Trophoblast cell (in vitro differentiated cells and primary cell): ENCODE measurements around the gene SLC25A19.

ENCODE experiments used
- DNase-seq, 2 donors: peaks; one replicate each; pipeline ENCODE4 v3.0.0-alpha.2; 2016
- H2AFZ ChIP-seq: 2 replicates; pipeline ENCODE4 v1.6.1; 2013; ENCODE audit warnings: low read length, moderate library complexity, mild to moderate bottlenecking; ENCODE audit not compliant: insufficient read depth, poor library complexity
- H2AK5ac ChIP-seq: 2 replicates; pipeline ENCODE4 v1.6.1; 2013; ENCODE audit warnings: mild to moderate bottlenecking, low read length
- H2BK120ac ChIP-seq: 2 replicates; pipeline ENCODE4 v1.6.1; 2013; ENCODE audit warnings: low read length, mild to moderate bottlenecking, moderate library complexity; ENCODE audit not compliant: insufficient read depth, poor library complexity
- H2BK12ac ChIP-seq: 2 replicates; pipeline ENCODE4 v1.6.1; 2013; ENCODE audit warnings: mild to moderate bottlenecking, low read length, moderate library complexity
- H2BK5ac ChIP-seq: 2 replicates; pipeline ENCODE4 v1.6.1; 2013; ENCODE audit warnings: low read length, low read depth, moderate library complexity, mild to moderate bottlenecking; ENCODE audit not compliant: poor library complexity
- H3K14ac ChIP-seq: 2 replicates; pipeline ENCODE4 v1.6.1; 2013; ENCODE audit warnings: mild to moderate bottlenecking, low read length
- H3K18ac ChIP-seq: 2 replicates; pipeline ENCODE4 v1.6.1; 2013; ENCODE audit warnings: mild to moderate bottlenecking, low read length
- H3K23ac ChIP-seq: 2 replicates; pipeline ENCODE4 v1.6.1; 2013; ENCODE audit warnings: low read length
- H3K27ac ChIP-seq: 2 replicates; pipeline ENCODE4 v1.5.1; 2013; ENCODE audit warnings: low read depth, mild to moderate bottlenecking, inconsistent platforms, low read length, moderate library complexity
- H3K27me3 ChIP-seq: 2 replicates; pipeline ENCODE4 v1.6.1; 2013; ENCODE audit warnings: inconsistent platforms, mild to moderate bottlenecking, low read length, moderate library complexity; ENCODE audit not compliant: insufficient read depth
- H3K36me3 ChIP-seq, 2 experiments: 1 replicate in 1 of 2; 2 replicates in 1 of 2; pipeline ENCODE4 v1.6.1; 2013; ENCODE audit warnings: low read length in 2 of 2, mild to moderate bottlenecking in 2 of 2, moderate library complexity in 1 of 2; ENCODE audit not compliant: insufficient read depth in 2 of 2, control insufficient read depth in 1 of 2
- H3K4ac ChIP-seq: 2 replicates; pipeline ENCODE4 v1.6.1; 2013; ENCODE audit warnings: low read depth, mild to moderate bottlenecking, low read length, moderate library complexity
- H3K4me1 ChIP-seq, 2 experiments: 1 replicate in 1 of 2; 2 replicates in 1 of 2; pipeline ENCODE4 v1.6.1; 2013; ENCODE audit warnings: low read length in 2 of 2, mild to moderate bottlenecking in 2 of 2, moderate library complexity in 1 of 2; ENCODE audit not compliant: insufficient read depth in 2 of 2, control insufficient read depth in 1 of 2
- H3K4me2 ChIP-seq: 2 replicates; pipeline ENCODE4 v1.6.1; 2013; ENCODE audit warnings: inconsistent platforms, mild to moderate bottlenecking, low read length, moderate library complexity
- H3K4me3 ChIP-seq: 2 replicates; pipeline ENCODE4 v1.5.1; 2013; ENCODE audit warnings: mild to moderate bottlenecking, low read depth, low read length, inconsistent platforms
- H3K79me1 ChIP-seq: one replicate; pipeline ENCODE4 v1.6.1; 2013; ENCODE audit warnings: low read length
- H3K79me2 ChIP-seq: 2 replicates; pipeline ENCODE4 v1.6.1; 2013; ENCODE audit warnings: low read length, mild to moderate bottlenecking; ENCODE audit not compliant: control insufficient read depth, insufficient read depth, poor library complexity
- H3K9ac ChIP-seq: 2 replicates; pipeline ENCODE4 v1.6.1; 2013; ENCODE audit warnings: mild to moderate bottlenecking, low read length
- H3K9me3 ChIP-seq: 2 replicates; pipeline ENCODE4 v1.6.1; 2013; ENCODE audit warnings: low read depth, mild to moderate bottlenecking, control low read depth, inconsistent platforms, low read length; ENCODE audit not compliant: insufficient read depth
- H4K12ac ChIP-seq: 2 replicates; pipeline ENCODE4 v1.6.1; 2013; ENCODE audit warnings: low read depth, mild to moderate bottlenecking, low read length, moderate library complexity
- H4K8ac ChIP-seq: 2 replicates; pipeline ENCODE4 v1.6.1; 2013; ENCODE audit warnings: low read depth, mild to moderate bottlenecking, low read length, moderate library complexity
- H4K91ac ChIP-seq: one replicate; pipeline ENCODE4 v1.6.1; 2013; ENCODE audit warnings: low read depth, mild to moderate bottlenecking, low read length, moderate library complexity
- WGBS: extraction: QIAGEN DNeasy Blood & Tissue Kit; methylation state at CpG from one replicate; pipeline ENCODE4 v1.1.7; 2013; ENCODE audit warnings: missing lambda C conversion rate; ENCODE audit not compliant: insufficient read length, insufficient coverage; ENCODE audit errors: extremely low coverage; 5-methylcytosine and 5-hydroxymethylcytosine counted together

SLC25A19 gene

GRCh38 chr17:75241502-75241901 lies 47.7 kb downstream of the SLC25A19 start:
- Histone ChIP-seq H3K79me1 (no peaks in the 10 kb centered on the region), H3K18ac (no peak overlapping the region), H4K91ac (no peak overlapping the region), H3K79me2 (no peaks in the 10 kb centered on the region), H2AFZ (no peak overlapping the region), H4K8ac (no peak overlapping the region), H3K9me3 (peaks cover 1% of the 10 kb centered on the region), H3K23ac (no peak overlapping the region), H2AK5ac (no peak overlapping the region), H3K9ac (no peak overlapping the region), H3K14ac (no peak overlapping the region), H4K12ac (no peak overlapping the region), H3K36me3 (peaks cover 88 to 98% of the 10 kb centered on the region in 2 experiments), H2BK12ac (no peak overlapping the region), H3K4ac (no peak overlapping the region), H3K27ac (no peak overlapping the region), H2BK120ac (no peak overlapping the region), H2BK5ac (no peak overlapping the region), H3K27me3 (no peaks in the 10 kb centered on the region), H3K4me3 (no peak overlapping the region), H3K4me2 (no peak overlapping the region), H3K4me1 (peaks cover 4 to 5% of the 10 kb centered on the region in 2 experiments)
- no CpG with 5 or more reads among the region's 9 CpGs for WGBS
- DNase-seq, result no peak

- no peak overlapping the region for H2AFZ ChIP-seq
- no peaks in the 10 kb centered on the region for H3K27me3 ChIP-seq
- no peak overlapping the region for H2BK12ac ChIP-seq
- H3K27ac ChIP-seq, result no peak overlapping the region
- WGBS, result no CpG with 5 or more reads among the region's 7 CpGs
- H3K79me2 ChIP-seq, result no peaks in the 10 kb centered on the region
- H4K8ac ChIP-seq, result no peak overlapping the region
- no peak overlapping the region for H2AK5ac ChIP-seq
- H3K36me3 ChIP-seq, result peaks cover 84 to 98% of the 10 kb centered on the region in 2 experiments
- peaks cover under 1% of the 10 kb centered on the region in 2 experiments for H3K4me1 ChIP-seq
- H2BK120ac ChIP-seq, result no peak overlapping the region
- H3K4me2 ChIP-seq, result no peak overlapping the region
- H3K9me3 ChIP-seq, result peaks cover 1% of the 10 kb centered on the region
- H3K9ac ChIP-seq, result no peak overlapping the region
- no peak overlapping the region for H3K4ac ChIP-seq
- peak; percentile 96 for DNase-seq
- no peaks in the 10 kb centered on the region for H3K79me1 ChIP-seq
- no peak overlapping the region for H3K18ac ChIP-seq
- no peak overlapping the region for H4K12ac ChIP-seq
- no peak overlapping the region for H3K14ac ChIP-seq
- no peak overlapping the region for H3K23ac ChIP-seq
- H2BK5ac ChIP-seq, result no peak overlapping the region
- H3K4me3 ChIP-seq, result no peak overlapping the region
- H4K91ac ChIP-seq, result no peak overlapping the region
Observed at GRCh38 chr17:75241143-75241430, 48.1 kb downstream of the SLC25A19 start.

- Histone ChIP-seq H3K4me2 (no peak overlapping the region), H2BK5ac (no peak overlapping the region), H3K9me3 (peaks cover 1% of the 10 kb centered on the region), H4K12ac (no peak overlapping the region), H4K91ac (no peak overlapping the region), H3K18ac (no peak overlapping the region), H3K23ac (no peak overlapping the region), H3K9ac (no peak overlapping the region), H3K4ac (no peak overlapping the region), H2AFZ (no peak overlapping the region), H3K27me3 (no peaks in the 10 kb centered on the region), H3K4me3 (no peak overlapping the region), H3K14ac (no peak overlapping the region), H3K4me1 (no peaks in the 10 kb centered on the region), H3K79me2 (no peaks in the 10 kb centered on the region), H2AK5ac (no peak overlapping the region), H3K79me1 (no peaks in the 10 kb centered on the region), H4K8ac (no peak overlapping the region), H2BK120ac (no peak overlapping the region), H2BK12ac (no peak overlapping the region), H3K27ac (no peak overlapping the region), H3K36me3 (peaks cover 83 to 97% of the 10 kb centered on the region in 2 experiments)
- DNase-seq, result peak; percentile 84 to 88
- WGBS, result no CpG with 5 or more reads among the region's 23 CpGs
Observed at GRCh38 chr17:75240394-75241142, 48.7 kb downstream of the SLC25A19 start.

GRCh38 chr17:75239778-75240393 lies 49.3 kb downstream of the SLC25A19 start:
- H3K27me3 ChIP-seq, result no peaks in the 10 kb centered on the region
- no peak overlapping the region for H4K91ac ChIP-seq
- no peaks in the 10 kb centered on the region for H3K4me1 ChIP-seq
- H3K18ac ChIP-seq, result no peak overlapping the region
- no peak overlapping the region for H3K9ac ChIP-seq
- peaks cover 82 to 96% of the 10 kb centered on the region in 2 experiments for H3K36me3 ChIP-seq
- H3K4me2 ChIP-seq, result no peak overlapping the region
- no peak overlapping the region for H2AK5ac ChIP-seq
- no peak overlapping the region for H2BK5ac ChIP-seq
- no peak overlapping the region for H4K8ac ChIP-seq
- no peak overlapping the region for H3K27ac ChIP-seq
- H4K12ac ChIP-seq, result no peak overlapping the region
- no CpG with 5 or more reads among the region's 23 CpGs for WGBS
- no peak overlapping the region for H3K4ac ChIP-seq
- no peak overlapping the region for H2BK12ac ChIP-seq
- H2AFZ ChIP-seq, result no peak overlapping the region
- H3K79me1 ChIP-seq, result no peaks in the 10 kb centered on the region
- DNase-seq, result no peak
- peaks cover 1% of the 10 kb centered on the region for H3K9me3 ChIP-seq
- no peaks in the 10 kb centered on the region for H3K79me2 ChIP-seq
- H3K23ac ChIP-seq, result no peak overlapping the region
- H2BK120ac ChIP-seq, result no peak overlapping the region
- no peak overlapping the region for H3K14ac ChIP-seq
- H3K4me3 ChIP-seq, result no peak overlapping the region
